Measurements from ENCODE around the gene NRXN3. TPM values are rescaled to one million over a fixed set of nuclear protein-coding genes. Genes with fewer than 3 reads are reported as not detected.

The NRXN3 gene
- total and polyA plus RNA-seq, 2 donors (not counting 1 experiment from before 2014, with no cell fraction given), result not detected

- no CpG with 5 or more reads among the region's 2 CpGs for WGBS (ENCODE audit: insufficient coverage)
Measured at GRCh38 chr14:79405512-79405910, 1235.3 kb downstream of the NRXN3 start.

GRCh38 chr14:79407572-79407971 lies 1237.4 kb downstream of the NRXN3 start:
- no peaks in the 10 kb centered on the region for H3K27me3 ChIP-seq (replicated peaks in 1 of 4; ENCODE audit: control extremely low read depth in 1 of 4, control insufficient read depth in 3 of 4, insufficient read depth in 4 of 4, low read length in 3 of 4)
- CTCF ChIA-PET, result no interaction called here
- TF ChIP-seq EZH2 (IDR thresholded peaks at IDR 0.05; ENCODE audit: borderline replicate concordance, insufficient read depth, low read depth, low read length, poor library complexity, severe bottlenecking) (no peak), CTCF (IDR thresholded peaks at IDR 0.05) (no peak)
- no peak overlapping the region for H3K4me2 ChIP-seq (replicated peaks; ENCODE audit: low read depth, low read length, poor library complexity, severe bottlenecking)
- no peak overlapping the region for H3K9ac ChIP-seq (ENCODE audit: low read length)
- no peaks in the 10 kb centered on the region for H3K36me3 ChIP-seq (replicated peaks in 1 of 2; ENCODE audit: control extremely low read depth in 1 of 2, control insufficient read depth in 1 of 2, extremely low read depth in 1 of 2, insufficient read depth in 2 of 2, low read length in 1 of 2)
- Mint-ChIP-seq H3K27me3 (no peaks in the 10 kb centered on the region), H3K27ac (no peak overlapping the region), H3K4me1 (no peaks in the 10 kb centered on the region), H3K9me3 (ENCODE audit: insufficient read depth) (peaks cover 4% of the 10 kb centered on the region), H3K4me3 (no peak overlapping the region)
- H4K20me1 ChIP-seq (ENCODE audit: control insufficient read depth, insufficient read depth, low read length, poor library complexity, severe bottlenecking), result no peaks in the 10 kb centered on the region
- H3K9me3 ChIP-seq (ENCODE audit: control extremely low read depth in 1 of 3, control insufficient read depth in 2 of 3, insufficient read depth in 1 of 3, low read length in 2 of 3), result no peaks in the 10 kb centered on the region
- H3K4me3 ChIP-seq (ENCODE audit: control extremely low read depth in 1 of 5, extremely low read depth in 1 of 5, insufficient read depth in 1 of 5, low read depth in 2 of 5, low read length in 4 of 5), result no peak overlapping the region
- 42% methylated on average over 2 of the region's 2 CpGs for WGBS (ENCODE audit: insufficient coverage)
- no peaks in the 10 kb centered on the region for H3K79me2 ChIP-seq (ENCODE audit: control insufficient read depth, insufficient read depth, low read length)
- POLR2A ChIA-PET, result no interaction called here
- no peak overlapping the region for H3K27ac ChIP-seq (ENCODE audit: low read length in 2 of 2)
- DNase-seq (no peak), ATAC-seq (ENCODE audit: low read depth) (no peak)
- H3K4me1 ChIP-seq (ENCODE audit: control insufficient read depth in 2 of 2, insufficient read depth in 2 of 2, low read length in 2 of 2), result no peaks in the 10 kb centered on the region
- H2AFZ ChIP-seq (ENCODE audit: insufficient read depth, low read depth, low read length, poor library complexity, severe bottlenecking), result no peak overlapping the region
- intact Hi-C loops (cut with micrococcal nuclease), result no loop called here

More at GRCh38 chr14:79405512-79405910, 1235.3 kb downstream of the NRXN3 start:
- Histone ChIP-seq H3K9ac (ENCODE audit: low read length) (no peak overlapping the region), H3K4me2 (replicated peaks; ENCODE audit: low read depth, low read length, poor library complexity, severe bottlenecking) (no peak overlapping the region), H3K27ac (ENCODE audit: low read length in 2 of 2) (no peak overlapping the region), H3K36me3 (replicated peaks in 1 of 2; ENCODE audit: control extremely low read depth in 1 of 2, control insufficient read depth in 1 of 2, extremely low read depth in 1 of 2, insufficient read depth in 2 of 2, low read length in 1 of 2) (no peaks in the 10 kb centered on the region), H3K79me2 (ENCODE audit: control insufficient read depth, insufficient read depth, low read length) (no peaks in the 10 kb centered on the region), H3K4me1 (ENCODE audit: control insufficient read depth in 2 of 2, insufficient read depth in 2 of 2, low read length in 2 of 2) (no peaks in the 10 kb centered on the region), H2AFZ (ENCODE audit: insufficient read depth, low read depth, low read length, poor library complexity, severe bottlenecking) (no peak overlapping the region), H3K9me3 (ENCODE audit: control extremely low read depth in 1 of 3, control insufficient read depth in 2 of 3, insufficient read depth in 1 of 3, low read length in 2 of 3) (peaks cover 0 to 3% (median 0%) of the 10 kb centered on the region in 3 donors), H4K20me1 (ENCODE audit: control insufficient read depth, insufficient read depth, low read length, poor library complexity, severe bottlenecking) (no peaks in the 10 kb centered on the region), H3K4me3 (ENCODE audit: control extremely low read depth in 1 of 5, extremely low read depth in 1 of 5, insufficient read depth in 1 of 5, low read depth in 2 of 5, low read length in 4 of 5) (no peak overlapping the region), H3K27me3 (replicated peaks in 1 of 4; ENCODE audit: control extremely low read depth in 1 of 4, control insufficient read depth in 3 of 4, insufficient read depth in 4 of 4, low read length in 3 of 4) (no peaks in the 10 kb centered on the region)
- H3K4me1 Mint-ChIP-seq, result no peaks in the 10 kb centered on the region
- POLR2A ChIA-PET, result no interaction called here
- no peak overlapping the region for H3K27ac Mint-ChIP-seq
- no peaks in the 10 kb centered on the region for H3K27me3 Mint-ChIP-seq
- intact Hi-C loops (cut with micrococcal nuclease), result no loop called here
- CTCF ChIA-PET, result no interaction called here
- DNase-seq (no peak), ATAC-seq (ENCODE audit: low read depth) (no peak)
- no peak overlapping the region for H3K4me3 Mint-ChIP-seq
- peaks cover 1% of the 10 kb centered on the region for H3K9me3 Mint-ChIP-seq (ENCODE audit: insufficient read depth)
- TF ChIP-seq CTCF (IDR thresholded peaks at IDR 0.05) (no peak), EZH2 (IDR thresholded peaks at IDR 0.05; ENCODE audit: borderline replicate concordance, insufficient read depth, low read depth, low read length, poor library complexity, severe bottlenecking) (no peak)
